Adipocyte (in vitro differentiated cells): ENCODE measurements around the gene RNASE7.

Experiments
- DNase-seq: peaks from one replicate; pipeline ENCODE4 v3.0.0-alpha.2; 2015; ENCODE audit warnings: low read depth
- H3K27me3 ChIP-seq: replicated peaks from 2 replicates; pipeline ENCODE4 v1.7.0; 2013; ENCODE audit warnings: mild to moderate bottlenecking, low read length, moderate library complexity; ENCODE audit not compliant: control insufficient read depth, insufficient read depth
- H3K36me3 ChIP-seq: 2 replicates; pipeline ENCODE4 v1.7.0; 2013; ENCODE audit warnings: low read length, mild to moderate bottlenecking, moderate library complexity; ENCODE audit not compliant: control insufficient read depth, insufficient read depth, severe bottlenecking
- H3K4me1 ChIP-seq: 2 replicates; pipeline ENCODE4 v1.7.0; 2013; ENCODE audit warnings: mild to moderate bottlenecking, low read length, moderate library complexity; ENCODE audit not compliant: control insufficient read depth, insufficient read depth
- H3K4me3 ChIP-seq: 2 replicates; pipeline ENCODE4 v1.7.0; 2013; ENCODE audit warnings: mild to moderate bottlenecking, low read length, moderate library complexity
- H3K9ac ChIP-seq: 2 replicates; pipeline ENCODE4 v1.7.0; 2013; ENCODE audit warnings: mild to moderate bottlenecking, low read length, moderate library complexity
- H3K9me3 ChIP-seq: 2 replicates; pipeline ENCODE4 v1.7.0; 2013; ENCODE audit warnings: mild to moderate bottlenecking, low read length, moderate library complexity; ENCODE audit not compliant: control insufficient read depth

Gene RNASE7

DNA sequence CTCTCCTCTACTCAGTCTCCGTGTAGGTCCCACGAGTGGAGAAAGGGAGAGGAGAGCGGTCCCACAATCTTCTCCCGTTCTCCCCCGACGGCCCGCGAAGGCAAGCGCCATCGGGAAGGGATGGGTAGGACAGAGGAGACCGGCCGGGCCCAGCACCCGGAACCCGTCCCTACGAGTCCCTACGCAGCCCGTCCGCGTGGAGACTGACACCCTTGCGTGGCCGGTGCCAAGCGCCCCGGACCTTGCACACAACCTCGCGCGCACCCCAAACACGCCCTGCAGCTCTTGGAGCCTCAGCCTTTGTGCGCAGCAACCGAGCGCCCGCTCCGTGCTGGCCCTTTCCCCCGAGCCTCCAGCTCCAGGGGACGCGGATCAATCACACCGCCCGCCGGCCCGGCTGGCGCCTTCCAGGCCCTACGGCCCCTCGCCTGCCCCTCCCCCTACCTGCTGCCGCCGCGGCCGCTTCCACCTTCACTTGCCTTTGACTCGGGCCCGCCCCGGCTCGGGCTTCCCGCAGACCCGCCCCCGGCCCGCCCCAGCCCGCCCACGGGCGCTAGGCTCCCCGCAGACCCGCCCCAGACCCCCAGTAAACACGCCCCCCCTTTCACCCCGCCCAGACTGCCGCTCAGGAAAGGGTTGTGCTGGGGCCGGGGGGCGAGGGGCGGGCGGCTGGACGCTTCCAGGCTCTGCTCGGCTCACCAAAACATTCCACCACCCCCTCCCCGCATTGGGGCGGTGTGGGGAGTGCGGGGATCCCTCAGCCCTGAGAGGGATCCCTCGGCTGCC is 17.4 kb upstream of the RNASE7 start, which contains the start of gene NDRG2:
Gene NDRG2 (minus strand): TSS at position 477 of the 786 bp plus-strand sequence. CDS start 1,746 bp downstream, outside the sequence.
- peaks cover 3% of the 10 kb centered on the region for H3K4me1 ChIP-seq
- DNase-seq, result peak; percentile 62
- peaks cover 37% of the 10 kb centered on the region for H3K27me3 ChIP-seq

DNA sequence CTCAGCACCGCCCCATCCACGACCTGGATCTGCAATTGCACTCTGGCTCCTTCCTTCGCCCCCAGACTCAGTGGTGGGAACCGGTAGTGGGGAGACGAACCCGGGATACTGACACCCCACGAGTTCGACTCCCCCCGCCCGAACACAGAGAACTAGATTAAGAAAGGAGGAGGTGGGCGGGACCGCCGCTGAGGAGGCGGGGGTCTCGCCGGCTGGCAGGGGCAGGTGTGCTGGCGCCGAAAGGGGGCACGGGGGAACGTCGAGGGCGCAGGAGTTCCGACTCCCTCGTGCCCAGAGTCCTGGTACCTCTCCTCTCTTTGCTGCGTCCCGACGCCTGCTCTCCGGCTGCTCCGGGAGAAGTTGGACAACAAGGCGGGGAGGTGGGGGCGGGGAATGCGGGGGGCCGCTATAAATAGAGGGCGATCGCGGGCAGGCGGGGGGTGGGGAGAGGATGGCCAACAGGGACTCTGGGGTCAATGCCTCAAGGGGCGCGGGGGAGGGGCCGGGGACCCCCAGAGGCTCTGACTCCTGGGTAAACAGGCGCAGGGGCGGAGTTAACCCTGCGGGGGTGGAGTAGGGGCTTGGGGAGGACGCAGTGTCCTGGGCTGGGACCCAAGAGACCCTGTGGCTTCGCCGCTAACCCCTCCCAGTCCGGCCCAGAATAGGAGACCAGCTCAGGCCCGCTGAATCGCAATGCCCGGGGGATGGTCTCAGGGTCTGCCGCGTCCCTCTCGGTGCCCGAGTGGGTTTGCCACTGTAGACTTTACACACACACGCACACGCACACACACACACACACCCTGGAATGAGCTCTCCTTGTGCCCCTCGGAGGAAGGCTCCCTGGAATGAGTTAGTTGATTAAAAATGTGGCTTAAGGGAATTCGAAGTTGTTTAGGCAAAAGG is 16.5 kb upstream of the RNASE7 start:
- Histone ChIP-seq H3K4me1 (peaks cover 3% of the 10 kb centered on the region), H3K9ac (peak overlapping the region; percentile 57), H3K36me3 (no peaks in the 10 kb centered on the region), H3K9me3 (no peaks in the 10 kb centered on the region), H3K27me3 (peaks cover 39% of the 10 kb centered on the region), H3K4me3 (peak overlapping the region; percentile 70)
- DNase-seq, result peak; percentile 30

More for the DNA sequence above, 17.4 kb upstream of the RNASE7 start, which contains the start of gene NDRG2:
- H3K9ac ChIP-seq, result peak within 1 kb of the TSS; percentile 57
- no peaks in the 10 kb centered on the region for H3K9me3 ChIP-seq
- peak within 1 kb of the TSS; percentile 74 for H3K4me3 ChIP-seq
- H3K36me3 ChIP-seq, result no peaks in the 10 kb centered on the region

DNA sequence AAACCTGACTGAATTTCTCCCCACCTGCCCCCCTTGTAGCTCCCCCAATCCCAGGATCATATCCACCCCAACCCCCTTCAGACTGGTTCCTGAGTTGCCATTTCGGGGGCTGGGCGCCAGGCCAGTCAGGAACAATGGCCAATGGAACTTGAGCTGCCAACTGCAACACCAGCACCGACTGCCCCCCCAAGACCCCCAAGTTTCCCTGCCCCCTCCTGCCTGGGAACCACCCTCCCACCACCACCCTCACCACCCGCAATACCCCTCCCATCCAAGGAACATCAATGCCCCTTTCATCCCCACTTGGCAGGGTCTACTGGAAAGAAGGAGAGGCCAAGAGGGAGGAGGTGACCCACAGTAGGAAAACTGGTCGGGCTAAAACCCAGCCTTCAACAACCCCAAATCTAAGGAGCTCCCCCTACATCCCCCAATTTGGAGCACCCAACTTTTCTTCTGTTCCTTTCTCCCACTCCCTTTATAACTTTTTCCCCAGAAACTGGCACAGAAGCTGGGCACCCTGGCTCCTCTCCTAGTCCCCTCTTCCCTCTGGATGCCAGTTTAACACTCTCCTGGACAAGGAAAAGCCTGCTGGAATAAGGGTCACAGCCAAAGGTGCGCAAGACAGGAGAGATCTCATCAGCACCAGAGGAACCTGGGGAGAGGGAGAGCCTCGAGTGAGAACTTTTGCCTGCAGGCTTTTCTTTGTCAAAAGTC is 15.7 kb upstream of the RNASE7 start:
- Histone ChIP-seq H3K4me3 (no peak overlapping the region), H3K4me1 (peaks cover 3% of the 10 kb centered on the region), H3K36me3 (no peaks in the 10 kb centered on the region), H3K27me3 (peaks cover 39% of the 10 kb centered on the region), H3K9ac (no peak overlapping the region), H3K9me3 (no peaks in the 10 kb centered on the region)
- DNase-seq, result no peak

DNA sequence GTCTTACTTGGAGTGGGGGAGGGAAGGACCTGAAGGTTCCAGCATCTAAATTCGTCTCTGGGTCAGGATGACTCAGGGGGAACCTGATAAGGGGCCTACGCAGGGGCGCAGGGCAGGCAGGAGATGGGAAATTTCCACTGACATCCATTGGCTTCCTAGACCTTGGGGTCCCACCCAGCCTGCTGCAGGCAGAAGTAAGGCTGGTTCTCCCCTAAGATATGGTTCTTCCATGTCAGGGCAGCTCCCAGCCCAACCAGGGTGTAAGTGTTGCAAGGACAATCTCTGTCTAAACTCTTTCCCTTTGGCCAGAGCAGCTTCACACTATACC is 15.2 kb upstream of the RNASE7 start:
- peaks cover 38% of the 10 kb centered on the region for H3K27me3 ChIP-seq
- H3K36me3 ChIP-seq, result no peaks in the 10 kb centered on the region
- DNase-seq, result no peak
- no peak overlapping the region for H3K4me3 ChIP-seq
- peaks cover 3% of the 10 kb centered on the region for H3K4me1 ChIP-seq
- no peaks in the 10 kb centered on the region for H3K9me3 ChIP-seq
- H3K9ac ChIP-seq, result no peak overlapping the region

DNA sequence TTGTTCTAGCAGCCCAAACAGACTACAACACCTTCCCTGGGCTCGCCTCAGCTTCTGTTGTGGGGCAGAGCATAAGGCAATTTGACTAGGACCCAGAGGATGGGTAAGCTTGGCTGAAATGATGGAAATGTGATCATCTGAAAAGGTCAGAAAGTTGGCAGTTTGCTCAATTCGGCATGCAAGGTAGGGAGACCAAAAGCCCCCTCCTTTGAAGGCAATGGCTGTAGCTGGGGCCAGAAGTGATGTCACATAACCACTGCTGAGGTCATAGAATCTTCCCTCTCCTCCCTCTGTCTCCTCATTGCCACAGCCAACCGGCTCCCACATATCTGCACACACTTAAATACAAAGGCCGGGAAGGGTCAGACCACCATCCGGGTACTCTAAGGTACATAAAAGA is 12.2 kb upstream of the RNASE7 start, which contains the start of gene TPPP2:
Gene TPPP2 (plus strand): TSS at position 301 of the 400 bp plus-strand sequence. CDS start 365 bp downstream, outside the sequence.
- Histone ChIP-seq H3K9me3 (no peaks in the 10 kb centered on the region), H3K4me3 (no peak within 1 kb of the TSS), H3K9ac (no peak within 1 kb of the TSS), H3K4me1 (no peaks in the 10 kb centered on the region), H3K36me3 (no peaks in the 10 kb centered on the region), H3K27me3 (peaks cover 34% of the 10 kb centered on the region)
- no peak for DNase-seq

DNA sequence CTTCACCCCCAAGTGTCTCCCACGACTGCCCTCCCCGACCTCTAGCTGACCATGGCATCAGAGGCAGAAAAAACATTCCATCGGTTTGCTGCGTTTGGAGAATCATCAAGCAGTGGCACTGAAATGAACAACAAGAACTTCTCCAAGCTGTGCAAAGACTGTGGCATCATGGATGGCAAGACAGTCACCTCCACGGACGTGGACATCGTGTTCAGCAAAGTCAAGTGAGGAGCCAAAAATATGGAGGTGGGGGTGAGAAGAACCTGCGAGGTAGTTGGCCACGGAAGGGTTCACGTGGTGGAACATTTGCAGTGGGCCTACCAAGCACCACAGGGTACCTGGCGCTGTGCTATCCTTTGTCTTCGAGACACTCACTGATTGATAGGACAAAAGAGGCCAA is 11.6 kb upstream of the RNASE7 start:
- Histone ChIP-seq H3K9me3 (no peaks in the 10 kb centered on the region), H3K27me3 (peaks cover 32% of the 10 kb centered on the region)
- no peak for DNase-seq

DNA sequence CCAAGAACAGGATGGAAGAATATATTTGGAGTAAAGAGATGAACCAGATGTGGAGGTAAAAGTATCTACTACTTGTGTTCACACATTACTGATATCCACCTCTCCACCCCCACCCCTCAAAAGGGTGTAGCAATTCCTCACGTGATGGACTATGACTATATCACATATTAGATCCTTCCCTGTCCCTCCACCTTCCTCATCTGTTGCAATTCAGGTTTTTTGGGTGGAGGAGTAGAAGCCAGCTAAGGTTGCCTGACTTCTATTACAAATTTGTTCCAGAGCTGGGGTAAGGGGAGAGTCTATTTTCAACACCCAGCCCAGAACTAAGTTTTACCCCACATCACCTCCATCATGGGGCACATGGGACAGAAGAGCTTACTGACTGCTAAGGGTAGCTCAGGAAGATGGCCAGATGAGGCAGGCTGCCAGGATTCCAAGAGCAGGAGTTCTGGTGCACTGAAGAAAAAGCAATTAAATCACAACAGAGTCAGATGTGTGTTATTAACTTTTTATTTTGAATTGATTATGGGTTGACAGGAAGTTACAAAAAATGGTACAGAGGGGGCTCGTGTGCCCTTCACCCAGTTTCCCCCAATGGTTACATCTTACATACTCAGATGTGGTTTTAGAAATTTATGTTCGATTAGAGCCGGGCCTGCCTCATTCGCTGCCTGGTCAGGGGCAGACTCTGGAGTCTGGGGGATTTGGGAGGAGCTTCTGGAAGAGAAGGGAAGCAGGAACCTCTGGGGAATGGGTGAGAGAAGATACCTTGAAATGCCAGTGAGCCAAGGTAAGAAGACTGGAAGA is 9.6 kb upstream of the RNASE7 start:
- Histone ChIP-seq H3K9ac (no peak overlapping the region), H3K27me3 (peaks cover 29% of the 10 kb centered on the region), H3K4me1 (no peaks in the 10 kb centered on the region), H3K36me3 (no peaks in the 10 kb centered on the region), H3K9me3 (no peaks in the 10 kb centered on the region), H3K4me3 (no peak overlapping the region)
- DNase-seq, result no peak

More for the DNA sequence above, 11.6 kb upstream of the RNASE7 start:
- Histone ChIP-seq H3K4me1 (no peaks in the 10 kb centered on the region), H3K9ac (no peak overlapping the region), H3K36me3 (no peaks in the 10 kb centered on the region), H3K4me3 (no peak overlapping the region)

DNA sequence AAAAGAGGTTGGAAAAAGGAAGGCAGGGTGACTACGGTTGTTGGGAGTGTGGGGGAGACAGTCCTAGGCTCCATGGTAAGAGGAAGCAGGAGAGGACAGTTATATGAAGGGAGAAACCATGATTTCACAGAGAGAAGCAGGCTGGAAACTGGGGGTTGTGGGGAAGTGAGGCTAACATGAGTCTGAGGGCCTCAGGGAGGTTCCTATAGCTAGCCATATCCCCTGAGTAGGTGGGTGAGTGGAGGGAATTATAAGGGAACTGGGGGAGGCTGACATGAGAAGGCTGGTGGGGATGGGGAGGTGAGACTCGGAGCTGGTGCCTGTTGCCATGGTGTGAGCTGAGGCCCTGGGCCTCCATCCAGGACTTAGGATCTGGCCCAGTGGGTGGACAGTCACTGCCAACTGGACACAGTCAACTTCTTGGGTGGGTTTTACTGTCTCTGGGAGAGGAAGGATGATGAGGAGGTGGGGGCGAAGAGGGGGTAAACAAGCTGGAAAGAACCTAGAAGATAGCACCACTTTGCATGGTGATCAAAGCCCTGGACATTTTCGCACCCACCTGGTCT is 8.9 kb upstream of the RNASE7 start:
- no peaks in the 10 kb centered on the region for H3K9me3 ChIP-seq
- no peak overlapping the region for H3K4me3 ChIP-seq
- no peaks in the 10 kb centered on the region for H3K4me1 ChIP-seq
- H3K27me3 ChIP-seq, result peaks cover 29% of the 10 kb centered on the region
- H3K9ac ChIP-seq, result no peak overlapping the region
- H3K36me3 ChIP-seq, result no peaks in the 10 kb centered on the region
- no peak for DNase-seq

DNA sequence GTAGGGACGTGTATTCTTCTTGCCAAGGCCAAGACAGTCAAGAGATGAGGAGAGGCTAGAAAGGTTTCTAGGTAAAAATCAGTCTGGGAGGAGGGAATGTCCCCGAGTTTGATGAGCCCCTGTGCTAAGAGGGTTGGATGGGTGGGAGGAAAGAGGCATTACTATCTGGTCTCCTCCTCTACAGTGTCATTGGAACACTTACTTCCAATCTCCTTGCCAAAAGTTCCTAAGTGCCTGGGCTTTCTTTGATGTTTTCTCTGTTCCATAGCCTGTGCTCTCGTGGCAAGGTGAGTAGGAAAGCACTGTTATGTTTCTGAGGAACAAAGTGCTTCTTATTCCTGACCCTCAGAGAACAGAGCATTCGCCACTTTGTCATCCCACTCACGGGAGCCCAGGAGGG is 7.5 kb upstream of the RNASE7 start, which contains the start of gene RNASE13:
Gene RNASE13 (minus strand): TSS at position 101 of the 400 bp plus-strand sequence. CDS start 519 bp downstream, outside the sequence.
- Histone ChIP-seq H3K4me1 (peaks cover 14% of the 10 kb centered on the region), H3K36me3 (no peaks in the 10 kb centered on the region), H3K4me3 (no peak within 1 kb of the TSS), H3K9me3 (no peaks in the 10 kb centered on the region), H3K27me3 (peaks cover 28% of the 10 kb centered on the region), H3K9ac (no peak within 1 kb of the TSS)
- no peak for DNase-seq

DNA sequence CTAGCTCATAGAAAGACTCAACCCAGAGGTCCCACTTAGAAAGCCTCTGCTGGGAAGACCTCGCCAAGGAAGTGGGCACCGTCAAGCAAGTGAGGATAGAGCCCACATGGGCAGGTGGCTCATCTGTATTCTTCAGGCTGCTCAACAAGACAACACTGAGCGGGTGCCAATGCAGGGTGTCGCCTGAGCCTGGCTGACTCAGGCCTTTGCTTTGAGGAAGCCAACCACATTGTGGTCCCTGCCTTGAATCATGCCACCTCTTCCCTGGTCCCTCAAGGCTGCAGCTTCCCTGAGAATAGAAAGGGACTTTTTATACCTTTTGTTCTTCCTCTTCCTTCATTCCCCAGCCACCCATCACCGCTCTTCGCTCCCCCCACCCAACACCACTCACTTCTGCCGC is 5.4 kb upstream of the RNASE7 start:
- H3K4me1 ChIP-seq, result peaks cover 25% of the 10 kb centered on the region
- H3K36me3 ChIP-seq, result no peaks in the 10 kb centered on the region
- no peak for DNase-seq
- H3K4me3 ChIP-seq, result no peak overlapping the region
- no peak overlapping the region for H3K9ac ChIP-seq
- peaks cover 23% of the 10 kb centered on the region for H3K27me3 ChIP-seq
- no peaks in the 10 kb centered on the region for H3K9me3 ChIP-seq
